ENCODE measurements around the gene DUSP1.
"Not testable (repeated sequence)": the region's sequence is repeated elsewhere in the genome, so short reads cannot be mapped to it uniquely, and the experiment has no call there.

The DUSP1 gene

GRCh38 chr5:172795318-172795977 is 24.5 kb upstream of the DUSP1 start:
- Histone ChIP-seq H3K9ac (ENCODE audit: low read depth, low read length) (no peak overlapping the region), H3K27ac (ENCODE audit: low read length) (no peak overlapping the region), H3K27me3 (ENCODE audit: insufficient read depth, low read length) (no peaks in the 10 kb centered on the region), H3K4me3 (ENCODE audit: low read length) (no peak overlapping the region), H3K9me3 (ENCODE audit: insufficient read depth, low read depth, low read length) (no peaks in the 10 kb centered on the region), H3K36me3 (ENCODE audit: insufficient read depth, low read depth, low read length) (no peaks in the 10 kb centered on the region), H3K4me1 (ENCODE audit: insufficient read depth, low read length) (0 out of 2 replicates have a peak, but pooled peaks cover 5% of the 10 kb centered on the region)

DNA sequence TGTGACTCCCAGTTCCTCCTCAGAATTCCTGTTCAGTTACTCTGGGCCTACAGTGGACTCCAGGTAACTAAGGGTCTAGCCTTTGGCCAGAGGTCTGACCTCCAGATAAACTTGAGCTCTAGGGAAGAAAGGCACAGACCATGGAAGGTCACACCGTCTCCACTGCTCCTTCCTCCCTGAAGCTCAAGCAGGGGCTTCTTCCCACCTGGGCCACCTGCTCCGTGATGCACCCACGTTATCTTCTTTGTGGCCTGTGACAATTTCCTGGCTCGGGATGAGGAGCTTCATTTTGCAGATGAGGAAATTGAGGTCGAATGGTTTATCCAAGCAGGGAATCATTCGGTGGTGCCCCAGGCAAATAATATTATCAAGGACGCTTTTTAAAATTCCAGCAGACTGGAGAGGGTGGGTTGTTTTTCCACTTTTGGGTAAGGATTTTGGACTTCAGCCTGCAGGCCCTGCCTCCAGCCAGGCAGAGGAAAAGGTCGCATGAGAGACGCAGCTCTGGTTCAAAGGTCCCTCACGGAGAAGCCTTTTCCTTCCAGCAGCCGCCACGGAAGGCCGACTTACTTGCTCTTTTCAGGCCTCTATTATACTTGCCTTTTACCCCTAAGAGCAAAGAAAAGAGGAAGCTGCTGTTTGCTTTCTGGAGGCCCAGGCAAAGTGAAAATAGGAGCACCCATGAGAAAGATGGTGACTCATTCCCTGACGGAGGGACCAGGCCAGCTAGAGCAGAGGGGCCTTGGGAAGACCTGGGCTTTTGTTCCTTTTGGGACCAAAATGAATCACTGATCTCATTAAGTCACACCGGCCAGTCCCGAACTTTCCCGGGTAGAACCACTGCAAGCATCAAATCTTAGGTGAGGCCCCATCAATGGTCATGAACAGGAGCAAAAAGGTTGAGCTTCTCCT is 22.8 kb upstream of the DUSP1 start:
- Histone ChIP-seq H3K27ac (ENCODE audit: low read length) (no peak overlapping the region), H3K4me1 (ENCODE audit: insufficient read depth, low read length) (peaks cover 7% of the 10 kb centered on the region; the same call in 1 of the 2 replicates), H3K36me3 (ENCODE audit: insufficient read depth, low read depth, low read length) (no peaks in the 10 kb centered on the region), H3K9me3 (ENCODE audit: insufficient read depth, low read depth, low read length) (no peaks in the 10 kb centered on the region), H3K9ac (ENCODE audit: low read depth, low read length) (no peak overlapping the region), H3K27me3 (ENCODE audit: insufficient read depth, low read length) (no peaks in the 10 kb centered on the region), H3K4me3 (ENCODE audit: low read length) (no peak overlapping the region)

GRCh38 chr5:172792701-172793570 is 21.9 kb upstream of the DUSP1 start:
- Histone ChIP-seq H3K9ac (ENCODE audit: low read depth, low read length) (no peak overlapping the region), H3K27ac (ENCODE audit: low read length) (no peak overlapping the region), H3K4me1 (ENCODE audit: insufficient read depth, low read length) (peaks cover 7% of the 10 kb centered on the region; the same call in 1 of the 2 replicates), H3K36me3 (ENCODE audit: insufficient read depth, low read depth, low read length) (no peaks in the 10 kb centered on the region), H3K27me3 (ENCODE audit: insufficient read depth, low read length) (no peaks in the 10 kb centered on the region), H3K9me3 (ENCODE audit: insufficient read depth, low read depth, low read length) (no peaks in the 10 kb centered on the region), H3K4me3 (ENCODE audit: low read length) (no peak overlapping the region)

GRCh38 chr5:172791726-172792445 is 20.9 kb upstream of the DUSP1 start:
- no peak overlapping the region for H3K9ac ChIP-seq (ENCODE audit: low read depth, low read length)
- H3K27ac ChIP-seq (ENCODE audit: low read length), result no peak overlapping the region

GRCh38 chr5:172791286-172791685 is 20.3 kb upstream of the DUSP1 start:
- H3K27ac ChIP-seq (ENCODE audit: low read length), result no peak overlapping the region
- H3K4me3 ChIP-seq (ENCODE audit: low read length), result no peak overlapping the region
- H3K36me3 ChIP-seq (ENCODE audit: insufficient read depth, low read depth, low read length), result no peaks in the 10 kb centered on the region
- H3K9ac ChIP-seq (ENCODE audit: low read depth, low read length), result no peak overlapping the region
- H3K9me3 ChIP-seq (ENCODE audit: insufficient read depth, low read depth, low read length), result no peaks in the 10 kb centered on the region
- H3K27me3 ChIP-seq (ENCODE audit: insufficient read depth, low read length), result no peaks in the 10 kb centered on the region
- H3K4me1 ChIP-seq (ENCODE audit: insufficient read depth, low read length), result peaks cover 2% of the 10 kb centered on the region; the same call in 1 of the 2 replicates

More at GRCh38 chr5:172791726-172792445, 20.9 kb upstream of the DUSP1 start:
- Histone ChIP-seq H3K4me3 (ENCODE audit: low read length) (no peak overlapping the region), H3K36me3 (ENCODE audit: insufficient read depth, low read depth, low read length) (no peaks in the 10 kb centered on the region), H3K27me3 (ENCODE audit: insufficient read depth, low read length) (no peaks in the 10 kb centered on the region), H3K4me1 (ENCODE audit: insufficient read depth, low read length) (peaks cover 2% of the 10 kb centered on the region; the same call in 1 of the 2 replicates), H3K9me3 (ENCODE audit: insufficient read depth, low read depth, low read length) (no peaks in the 10 kb centered on the region)

DNA sequence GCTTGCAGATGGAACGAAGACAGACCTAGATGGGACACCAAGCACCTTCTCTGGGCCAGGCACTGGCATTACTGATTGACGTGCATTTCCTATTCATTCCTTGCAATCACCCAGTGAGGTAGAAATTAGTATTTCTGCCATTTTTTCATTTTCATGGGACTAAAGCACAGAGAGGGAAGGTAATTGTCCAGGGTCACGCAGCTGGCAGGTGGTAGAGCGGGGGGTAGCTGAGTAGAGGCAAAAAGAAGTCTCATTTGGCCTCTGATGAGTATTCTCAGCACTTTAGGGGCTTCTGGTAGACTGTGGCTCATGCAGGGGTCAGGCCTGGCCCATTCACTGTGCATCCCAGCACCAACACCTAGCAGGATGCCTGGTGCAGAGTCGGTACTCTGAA is 19.5 kb upstream of the DUSP1 start:
- peaks cover 2% of the 10 kb centered on the region; the same call in 1 of the 2 replicates for H3K4me1 ChIP-seq (ENCODE audit: insufficient read depth, low read length)

GRCh38 chr5:172789687-172790495 is 18.9 kb upstream of the DUSP1 start:
- no peak overlapping the region for H3K4me3 ChIP-seq (ENCODE audit: low read length)
- no peaks in the 10 kb centered on the region for H3K36me3 ChIP-seq (ENCODE audit: insufficient read depth, low read depth, low read length)
- peaks cover 2% of the 10 kb centered on the region; the same call in 1 of the 2 replicates for H3K4me1 ChIP-seq (ENCODE audit: insufficient read depth, low read length)
- no peak overlapping the region for H3K27ac ChIP-seq (ENCODE audit: low read length)
- H3K9me3 ChIP-seq (ENCODE audit: insufficient read depth, low read depth, low read length), result no peaks in the 10 kb centered on the region
- no peaks in the 10 kb centered on the region for H3K27me3 ChIP-seq (ENCODE audit: insufficient read depth, low read length)
- H3K9ac ChIP-seq (ENCODE audit: low read depth, low read length), result no peak overlapping the region

More for the DNA sequence above, 19.5 kb upstream of the DUSP1 start:
- H3K4me3 ChIP-seq (ENCODE audit: low read length), result no peak overlapping the region
- no peaks in the 10 kb centered on the region for H3K36me3 ChIP-seq (ENCODE audit: insufficient read depth, low read depth, low read length)
- H3K9me3 ChIP-seq (ENCODE audit: insufficient read depth, low read depth, low read length), result no peaks in the 10 kb centered on the region
- H3K27me3 ChIP-seq (ENCODE audit: insufficient read depth, low read length), result no peaks in the 10 kb centered on the region
- no peak overlapping the region for H3K27ac ChIP-seq (ENCODE audit: low read length)
- H3K9ac ChIP-seq (ENCODE audit: low read depth, low read length), result no peak overlapping the region

DNA sequence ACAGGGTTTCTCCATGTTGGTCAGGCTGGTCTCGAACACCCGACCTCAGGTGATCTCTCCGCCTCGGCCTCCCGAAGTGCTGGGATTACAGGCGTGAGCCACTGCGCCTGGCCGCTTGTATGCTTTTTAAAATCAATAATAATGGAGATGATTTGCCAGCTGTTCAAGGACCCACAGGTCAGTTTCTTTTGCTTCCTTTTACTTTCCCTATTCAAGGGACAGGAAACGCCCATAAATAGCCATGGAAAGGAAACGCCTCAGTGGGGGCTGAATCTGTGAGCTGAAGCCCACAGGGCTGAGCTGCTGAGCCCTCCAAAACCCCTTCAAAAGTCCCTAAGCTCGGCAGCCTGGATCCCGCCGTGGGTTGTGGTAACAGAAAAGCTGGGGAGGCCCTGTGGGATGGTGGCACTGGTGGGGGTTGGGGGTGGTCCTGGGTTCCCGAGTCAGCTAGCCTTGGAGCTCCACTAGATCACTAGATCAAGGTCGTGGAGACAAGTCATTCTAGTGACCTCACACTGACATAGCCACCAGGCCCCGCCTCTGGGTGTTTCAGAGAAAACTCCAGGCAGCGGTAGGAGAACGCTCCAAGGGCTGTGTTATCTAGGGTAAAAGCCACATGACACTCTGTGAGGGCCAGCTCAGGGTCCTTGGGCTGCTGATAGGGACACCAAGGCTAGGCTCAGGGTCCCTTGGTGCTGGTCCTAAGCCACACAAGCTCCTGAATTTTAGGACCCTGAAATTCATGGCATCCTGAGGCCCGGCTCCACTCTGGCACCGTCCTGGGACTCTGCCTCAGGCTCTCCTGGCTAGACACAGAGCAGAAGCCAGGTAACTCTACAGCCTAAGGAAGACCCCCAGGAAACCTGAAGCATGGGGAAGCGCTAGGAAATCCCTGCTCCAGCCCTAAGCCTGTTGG is 18.0 kb upstream of the DUSP1 start:
- no peaks in the 10 kb centered on the region for H3K9me3 ChIP-seq (ENCODE audit: insufficient read depth, low read depth, low read length)
- no peak overlapping the region for H3K9ac ChIP-seq (ENCODE audit: low read depth, low read length)
- no peak overlapping the region for H3K4me3 ChIP-seq (ENCODE audit: low read length)
- peaks cover 2% of the 10 kb centered on the region; the same call in 1 of the 2 replicates for H3K4me1 ChIP-seq (ENCODE audit: insufficient read depth, low read length)
- H3K27me3 ChIP-seq (ENCODE audit: insufficient read depth, low read length), result no peaks in the 10 kb centered on the region
- H3K36me3 ChIP-seq (ENCODE audit: insufficient read depth, low read depth, low read length), result no peaks in the 10 kb centered on the region
- no peak overlapping the region for H3K27ac ChIP-seq (ENCODE audit: low read length)

DNA sequence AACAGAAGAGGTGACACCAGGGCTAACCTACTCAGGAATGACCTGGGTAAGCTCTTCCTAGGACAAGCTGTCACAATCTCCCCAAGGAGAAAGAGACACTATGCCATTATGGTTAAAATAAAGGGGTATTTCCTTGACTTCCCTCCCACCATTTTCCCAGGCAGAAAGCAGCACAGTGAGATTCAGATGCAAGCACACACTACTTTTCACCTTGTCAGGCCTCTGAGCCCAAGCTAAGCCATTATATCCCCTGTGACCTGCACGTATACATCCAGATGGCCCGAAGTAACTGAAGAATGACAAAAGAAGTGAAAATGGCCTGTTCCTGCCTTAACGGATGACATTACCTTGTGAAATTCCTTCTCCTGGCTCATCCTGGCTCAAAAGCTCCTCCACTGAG is 16.5 kb upstream of the DUSP1 start:
- not testable (repeated sequence) for H3K27ac ChIP-seq (ENCODE audit: low read length); H3K36me3 ChIP-seq (ENCODE audit: insufficient read depth, low read depth, low read length); H3K4me1 ChIP-seq (ENCODE audit: insufficient read depth, low read length); H3K27me3 ChIP-seq (ENCODE audit: insufficient read depth, low read length); H3K4me3 ChIP-seq (ENCODE audit: low read length); H3K9me3 ChIP-seq (ENCODE audit: insufficient read depth, low read depth, low read length); H3K9ac ChIP-seq (ENCODE audit: low read depth, low read length)

Data from iPS-20b (cell line).